HG03045 (cell line): ENCODE results near the gene YOD1.

Source experiments
- ATAC-seq: cut with Tn5 transposase; IDR thresholded peaks from one replicate; pipeline ENCODE4 v1.9.1; 2021; ENCODE audit warnings: mild to moderate bottlenecking, moderate library complexity; ENCODE audit not compliant: unreplicated experiment

YOD1 gene

GRCh38 chr1:207073906-207074820 is 23.2 kb upstream of the YOD1 start:
- ATAC-seq: no peak

GRCh38 chr1:207072233-207072632 is 21.2 kb upstream of the YOD1 start:
- no peak for ATAC-seq

GRCh38 chr1:207071426-207071825 is 20.4 kb upstream of the YOD1 start:
- no peak for ATAC-seq

GRCh38 chr1:207070811-207071210 is 19.8 kb upstream of the YOD1 start:
- no peak for ATAC-seq

GRCh38 chr1:207069858-207070506 is 19.0 kb upstream of the YOD1 start:
- ATAC-seq: no peak

- no peak for ATAC-seq
Measured at GRCh38 chr1:207069061-207069460, 18.1 kb upstream of the YOD1 start.

GRCh38 chr1:207067665-207068064 is 16.7 kb upstream of the YOD1 start:
- no peak for ATAC-seq

- no peak for ATAC-seq
Measured at GRCh38 chr1:207067185-207067584, 16.2 kb upstream of the YOD1 start.

GRCh38 chr1:207064561-207064960 is 13.6 kb upstream of the YOD1 start:
- no peak for ATAC-seq

- no peak for ATAC-seq
Measured at GRCh38 chr1:207063014-207063413, 12.0 kb upstream of the YOD1 start.

GRCh38 chr1:207062058-207062457 is 11.1 kb upstream of the YOD1 start:
- no peak for ATAC-seq

GRCh38 chr1:207060596-207060995 is 9.6 kb upstream of the YOD1 start:
- ATAC-seq: no peak

GRCh38 chr1:207059881-207060280 is 8.9 kb upstream of the YOD1 start:
- ATAC-seq: no peak

- no peak for ATAC-seq
Measured at GRCh38 chr1:207058878-207059867, 8.2 kb upstream of the YOD1 start.

- no peak for ATAC-seq
Measured at GRCh38 chr1:207058252-207058651, 7.2 kb upstream of the YOD1 start.

GRCh38 chr1:207056673-207057072 is 5.7 kb upstream of the YOD1 start:
- ATAC-seq: no peak

GRCh38 chr1:207055386-207056001 is 4.5 kb upstream of the YOD1 start:
- no peak for ATAC-seq

GRCh38 chr1:207054491-207054890 is 3.5 kb upstream of the YOD1 start:
- ATAC-seq: no peak

GRCh38 chr1:207052911-207053769 is 2.1 kb upstream of the YOD1 start, which contains the start of gene PFKFB2:
PFKFB2 (plus strand) TSS chr1:207053275; CDS start chr1:207054718, 1,443 bp downstream.
- ATAC-seq: peak; percentile 83
